ENCODE measurements around the gene SLC17A3. TPM values are rescaled to one million over a fixed set of nuclear protein-coding genes. Genes with fewer than 3 reads are reported as not detected.

SLC17A3 gene
- total RNA-seq, 1 donor from 2014 or later, result not detected

DNA sequence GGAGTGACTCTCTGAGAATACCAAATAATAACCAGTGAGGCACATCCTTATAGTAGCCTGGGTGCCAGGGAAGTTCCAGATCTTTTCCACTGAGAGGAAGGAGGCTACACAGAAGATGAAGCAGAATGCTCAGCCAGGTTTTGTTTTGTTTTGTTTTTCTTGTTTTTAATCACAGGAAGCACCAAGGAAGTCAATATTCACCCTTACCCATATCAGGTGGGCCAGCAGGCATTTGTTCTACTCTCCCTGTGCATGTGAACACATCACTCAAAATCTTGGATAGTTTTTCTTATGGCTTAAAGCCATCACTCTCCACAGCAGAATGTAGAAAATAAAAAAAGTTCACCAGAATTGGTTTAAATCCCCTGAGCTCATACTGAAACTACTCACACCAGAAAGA lies 52.7 kb downstream of the SLC17A3 start:
- peaks cover 44% of the 10 kb centered on the region for H3K27me3 Mint-ChIP-seq (ENCODE audit: unreplicated experiment)
- TF ChIP-seq, protein P1, sequence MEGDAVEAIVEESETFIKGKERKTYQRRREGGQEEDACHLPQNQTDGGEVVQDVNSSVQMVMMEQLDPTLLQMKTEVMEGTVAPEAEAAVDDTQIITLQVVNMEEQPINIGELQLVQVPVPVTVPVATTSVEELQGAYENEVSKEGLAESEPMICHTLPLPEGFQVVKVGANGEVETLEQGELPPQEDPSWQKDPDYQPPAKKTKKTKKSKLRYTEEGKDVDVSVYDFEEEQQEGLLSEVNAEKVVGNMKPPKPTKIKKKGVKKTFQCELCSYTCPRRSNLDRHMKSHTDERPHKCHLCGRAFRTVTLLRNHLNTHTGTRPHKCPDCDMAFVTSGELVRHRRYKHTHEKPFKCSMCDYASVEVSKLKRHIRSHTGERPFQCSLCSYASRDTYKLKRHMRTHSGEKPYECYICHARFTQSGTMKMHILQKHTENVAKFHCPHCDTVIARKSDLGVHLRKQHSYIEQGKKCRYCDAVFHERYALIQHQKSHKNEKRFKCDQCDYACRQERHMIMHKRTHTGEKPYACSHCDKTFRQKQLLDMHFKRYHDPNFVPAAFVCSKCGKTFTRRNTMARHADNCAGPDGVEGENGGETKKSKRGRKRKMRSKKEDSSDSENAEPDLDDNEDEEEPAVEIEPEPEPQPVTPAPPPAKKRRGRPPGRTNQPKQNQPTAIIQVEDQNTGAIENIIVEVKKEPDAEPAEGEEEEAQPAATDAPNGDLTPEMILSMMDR (IDR thresholded peaks at IDR 0.05), result no peak
- H3K4me1 Mint-ChIP-seq (ENCODE audit: unreplicated experiment), result no peaks in the 10 kb centered on the region
- DNase-seq (ENCODE audit: extremely low spot score, unreplicated experiment), result no peak
- no peak overlapping the region for H3K27ac Mint-ChIP-seq (ENCODE audit: unreplicated experiment)
- no peak overlapping the region for H3K4me3 Mint-ChIP-seq (ENCODE audit: unreplicated experiment)
- no peaks in the 10 kb centered on the region for H3K9me3 Mint-ChIP-seq (ENCODE audit: unreplicated experiment)
- no peaks in the 10 kb centered on the region for H3K36me3 Mint-ChIP-seq (ENCODE audit: unreplicated experiment)

DNA sequence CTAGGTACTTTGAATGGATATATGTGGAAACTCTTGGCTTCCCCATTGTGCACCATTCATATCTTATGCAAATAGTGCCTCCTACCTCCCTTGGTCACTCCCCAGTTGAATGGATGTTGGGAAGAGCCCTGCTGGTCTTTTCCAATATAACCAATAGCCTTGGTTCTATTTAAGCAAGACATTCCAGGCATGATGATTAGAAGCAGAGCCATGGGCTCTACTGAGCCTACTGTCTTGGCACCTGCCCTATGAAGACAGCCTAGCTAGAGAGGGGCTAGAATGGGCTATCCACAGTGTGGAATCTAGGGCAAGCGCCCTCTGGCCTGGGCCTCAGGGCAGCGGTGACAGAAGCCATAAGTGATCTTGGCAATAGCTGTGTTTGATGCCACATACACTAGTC lies 57.8 kb downstream of the SLC17A3 start:
- H3K4me1 Mint-ChIP-seq (ENCODE audit: unreplicated experiment), result no peaks in the 10 kb centered on the region
- no peak overlapping the region for H3K27ac Mint-ChIP-seq (ENCODE audit: unreplicated experiment)
- H3K9me3 Mint-ChIP-seq (ENCODE audit: unreplicated experiment), result no peaks in the 10 kb centered on the region
- H3K4me3 Mint-ChIP-seq (ENCODE audit: unreplicated experiment), result no peak overlapping the region
- no peaks in the 10 kb centered on the region for H3K36me3 Mint-ChIP-seq (ENCODE audit: unreplicated experiment)
- H3K27me3 Mint-ChIP-seq (ENCODE audit: unreplicated experiment), result peaks cover 28% of the 10 kb centered on the region
- no peak for DNase-seq (ENCODE audit: extremely low spot score, unreplicated experiment)
- TF ChIP-seq, protein P1 (IDR thresholded peaks at IDR 0.05), result no peak

DNA sequence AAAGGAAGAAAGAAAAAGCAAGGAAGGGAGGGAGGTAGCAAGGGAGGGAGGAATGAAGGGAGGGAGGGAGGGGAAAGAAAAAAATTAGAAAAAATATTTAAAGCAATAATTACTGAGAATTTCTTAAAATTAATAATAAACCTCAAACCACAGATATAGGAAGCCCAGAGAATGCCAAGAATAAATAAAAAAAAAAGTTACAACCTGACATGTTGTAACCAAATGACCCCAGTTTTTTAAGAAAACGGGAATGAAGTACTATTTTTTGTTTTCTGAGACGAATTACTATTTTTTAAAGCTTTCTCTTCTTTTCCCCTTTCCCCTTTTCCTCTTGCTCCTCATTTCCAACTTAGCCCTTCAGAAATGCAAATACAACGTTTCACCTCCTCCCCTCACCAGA lies 58.8 kb downstream of the SLC17A3 start:
- Mint-ChIP-seq H3K4me3 (ENCODE audit: unreplicated experiment) (no peak overlapping the region), H3K9me3 (ENCODE audit: unreplicated experiment) (no peaks in the 10 kb centered on the region), H3K4me1 (ENCODE audit: unreplicated experiment) (no peaks in the 10 kb centered on the region), H3K27me3 (ENCODE audit: unreplicated experiment) (peaks cover 28% of the 10 kb centered on the region), H3K27ac (ENCODE audit: unreplicated experiment) (no peak overlapping the region), H3K36me3 (ENCODE audit: unreplicated experiment) (no peaks in the 10 kb centered on the region)
- TF ChIP-seq, protein P1 (IDR thresholded peaks at IDR 0.05), result no peak
- DNase-seq (ENCODE audit: extremely low spot score, unreplicated experiment), result no peak

DNA sequence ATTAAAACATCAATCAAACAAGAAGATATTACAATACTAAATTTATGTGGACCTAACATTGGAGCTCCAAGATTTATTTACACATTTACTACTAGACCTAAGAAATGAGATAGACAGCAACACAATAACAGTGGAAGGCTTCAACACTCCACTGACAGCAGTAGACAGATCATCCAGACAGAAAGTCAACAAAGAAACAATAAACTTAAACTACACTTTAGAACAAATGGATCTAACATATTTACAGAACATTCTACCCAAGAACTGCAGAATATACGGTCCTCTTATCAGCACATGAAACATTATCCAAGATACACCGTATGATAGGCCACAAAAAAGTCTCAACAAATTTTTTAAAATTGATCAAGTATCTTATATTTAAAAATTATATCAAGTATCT lies 69.2 kb downstream of the SLC17A3 start:
- Mint-ChIP-seq H3K4me3 (ENCODE audit: unreplicated experiment) (no peak overlapping the region), H3K27me3 (ENCODE audit: unreplicated experiment) (peaks cover 26% of the 10 kb centered on the region), H3K4me1 (ENCODE audit: unreplicated experiment) (no peaks in the 10 kb centered on the region), H3K9me3 (ENCODE audit: unreplicated experiment) (no peaks in the 10 kb centered on the region), H3K27ac (ENCODE audit: unreplicated experiment) (no peak overlapping the region), H3K36me3 (ENCODE audit: unreplicated experiment) (no peaks in the 10 kb centered on the region)
- TF ChIP-seq, protein P1 (IDR thresholded peaks at IDR 0.05), result no peak
- no peak for DNase-seq (ENCODE audit: extremely low spot score, unreplicated experiment)

DNA sequence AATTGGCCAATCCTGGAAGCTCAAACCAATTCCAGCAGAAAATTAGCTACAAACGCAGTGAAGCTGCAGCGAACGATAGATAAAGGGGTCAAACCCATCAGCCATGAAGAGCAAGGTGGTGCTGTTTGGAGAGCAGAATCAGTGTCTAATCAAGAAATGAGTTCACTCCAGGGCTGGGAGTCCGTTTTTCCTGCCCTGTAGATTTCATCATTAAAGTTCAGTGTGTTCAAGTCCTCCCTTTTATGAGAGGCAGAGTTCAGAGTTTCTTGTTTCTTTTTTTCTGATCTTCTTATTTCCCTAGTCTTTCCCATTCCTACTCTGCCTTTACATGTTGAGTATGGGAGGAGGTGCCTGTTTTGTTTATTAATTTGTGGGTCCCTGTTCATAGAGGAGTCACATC lies 72.6 kb downstream of the SLC17A3 start:
- Mint-ChIP-seq H3K4me3 (ENCODE audit: unreplicated experiment) (no peak overlapping the region), H3K36me3 (ENCODE audit: unreplicated experiment) (no peaks in the 10 kb centered on the region), H3K9me3 (ENCODE audit: unreplicated experiment) (no peaks in the 10 kb centered on the region), H3K27ac (ENCODE audit: unreplicated experiment) (no peak overlapping the region), H3K4me1 (ENCODE audit: unreplicated experiment) (no peaks in the 10 kb centered on the region), H3K27me3 (ENCODE audit: unreplicated experiment) (peaks cover 39% of the 10 kb centered on the region)
- DNase-seq (ENCODE audit: extremely low spot score, unreplicated experiment), result no peak
- TF ChIP-seq, protein P1 (IDR thresholded peaks at IDR 0.05), result no peak

Other genes starting within 250 kb of the SLC17A3 start
- not detected in 2 replicates for gene SCGN, start 222.0 kb downstream of the SLC17A3 start, total RNA-seq
- not detected in 2 replicates for gene SLC17A4, start 119.5 kb downstream of the SLC17A3 start, total RNA-seq
- gene SLC17A1, start 42.2 kb downstream of the SLC17A3 start, total RNA-seq, result not detected in 2 replicates
- gene SLC17A2, start 56.4 kb upstream of the SLC17A3 start, total RNA-seq, result not detected in 2 replicates
- 8.0 and 8.4 TPM in 2 replicates for gene TRIM38, start 88.6 kb upstream of the SLC17A3 start, total RNA-seq
- gene HFE, start 213.2 kb upstream of the SLC17A3 start, total RNA-seq, result 6.0 and 6.2 TPM in 2 replicates

Measured in osteocyte (in vitro differentiated cells).